ENCODE results near the gene MPND. TPM values are rescaled to one million over a fixed set of nuclear protein-coding genes. Genes with fewer than 3 reads are reported as not detected.

Gene MPND
- total RNA-seq, 4 donors from 2014 or later = 4.4 to 10.6 (median 7.8) TPM

GRCh38 chr19:4323692-4324091, 19.7 kb upstream of the MPND start:
- 88 to 92% methylated on average over 7 to 9 of the region's 9 CpGs for WGBS, 2 donors
- intact Hi-C loops (cut with DNase I; ENCODE audit: low total_unique reads) = no loop called here
- no peak for DNase-seq (ENCODE audit: low spot score in 2 of 2)
- no peak overlapping the region for H3K4me3 ChIP-seq (ENCODE audit: low read depth, poor library complexity, severe bottlenecking)
- TF ChIP-seq POLR2A (IDR thresholded peaks at IDR 0.05) (no peak), CTCF (IDR thresholded peaks at IDR 0.05) (no peak)

- TF ChIP-seq POLR2A (IDR thresholded peaks at IDR 0.05) (no peak), CTCF (IDR thresholded peaks at IDR 0.05) (no peak)
- intact Hi-C loops (cut with DNase I; ENCODE audit: low total_unique reads) = no loop called here
- no peak for DNase-seq (ENCODE audit: low spot score in 2 of 2)
- 67 to 83% methylated on average over 12 of the region's 12 CpGs for WGBS, 2 donors
- no peak overlapping the region for H3K4me3 ChIP-seq (ENCODE audit: low read depth, poor library complexity, severe bottlenecking)
Measured at GRCh38 chr19:4324228-4324627, 19.1 kb upstream of the MPND start.

- TF ChIP-seq CTCF (IDR thresholded peaks at IDR 0.05) (no peak), POLR2A (IDR thresholded peaks at IDR 0.05) (no peak)
- no peak for DNase-seq (ENCODE audit: low spot score in 2 of 2)
- no peak overlapping the region for H3K4me3 ChIP-seq (ENCODE audit: low read depth, poor library complexity, severe bottlenecking)
- WGBS, 2 donors = 58 to 68% methylated on average over 13 of the region's 13 CpGs
- intact Hi-C loops (cut with DNase I; ENCODE audit: low total_unique reads) = no loop called here
Measured at GRCh38 chr19:4326215-4326836, 17.0 kb upstream of the MPND start.

GRCh38 chr19:4326837-4327251, 16.5 kb upstream of the MPND start:
- TF ChIP-seq POLR2A (IDR thresholded peaks at IDR 0.05) (no peak), CTCF (IDR thresholded peaks at IDR 0.05) (no peak)
- intact Hi-C loops (cut with DNase I; ENCODE audit: low total_unique reads) = no loop called here
- no peak overlapping the region for H3K4me3 ChIP-seq (ENCODE audit: low read depth, poor library complexity, severe bottlenecking)
- no peak for DNase-seq (ENCODE audit: low spot score in 2 of 2)
- 44 to 46% methylated on average over 26 to 33 of the region's 33 CpGs for WGBS, 2 donors

GRCh38 chr19:4327252-4327876, 16.0 kb upstream of the MPND start:
- no peak for TF ChIP-seq POLR2A (IDR thresholded peaks at IDR 0.05)
- no peak for TF ChIP-seq CTCF (IDR thresholded peaks at IDR 0.05)
- intact Hi-C loops (cut with DNase I; ENCODE audit: low total_unique reads) = no loop called here
- H3K4me3 ChIP-seq (ENCODE audit: low read depth, poor library complexity, severe bottlenecking) = no peak overlapping the region
- peak in 1 of 2 donors; percentile 95 for DNase-seq (ENCODE audit: low spot score in 2 of 2)
- 32 to 39% methylated on average over 27 to 30 of the region's 30 CpGs for WGBS, 2 donors

GRCh38 chr19:4327877-4328242, 15.5 kb upstream of the MPND start:
- intact Hi-C loops (cut with DNase I; ENCODE audit: low total_unique reads) = no loop called here
- WGBS, 2 donors = 13 to 31% methylated on average over 12 of the region's 13 CpGs

More at GRCh38 chr19:4327877-4328242, 15.5 kb upstream of the MPND start:
- DNase-seq (ENCODE audit: low spot score in 2 of 2) = no peak
- no peak overlapping the region for H3K4me3 ChIP-seq (ENCODE audit: low read depth, poor library complexity, severe bottlenecking)
- TF ChIP-seq CTCF (IDR thresholded peaks at IDR 0.05) = no peak
- TF ChIP-seq POLR2A (IDR thresholded peaks at IDR 0.05) = no peak
